ENCODE results near the gene NAA50.

Gene NAA50

DNA sequence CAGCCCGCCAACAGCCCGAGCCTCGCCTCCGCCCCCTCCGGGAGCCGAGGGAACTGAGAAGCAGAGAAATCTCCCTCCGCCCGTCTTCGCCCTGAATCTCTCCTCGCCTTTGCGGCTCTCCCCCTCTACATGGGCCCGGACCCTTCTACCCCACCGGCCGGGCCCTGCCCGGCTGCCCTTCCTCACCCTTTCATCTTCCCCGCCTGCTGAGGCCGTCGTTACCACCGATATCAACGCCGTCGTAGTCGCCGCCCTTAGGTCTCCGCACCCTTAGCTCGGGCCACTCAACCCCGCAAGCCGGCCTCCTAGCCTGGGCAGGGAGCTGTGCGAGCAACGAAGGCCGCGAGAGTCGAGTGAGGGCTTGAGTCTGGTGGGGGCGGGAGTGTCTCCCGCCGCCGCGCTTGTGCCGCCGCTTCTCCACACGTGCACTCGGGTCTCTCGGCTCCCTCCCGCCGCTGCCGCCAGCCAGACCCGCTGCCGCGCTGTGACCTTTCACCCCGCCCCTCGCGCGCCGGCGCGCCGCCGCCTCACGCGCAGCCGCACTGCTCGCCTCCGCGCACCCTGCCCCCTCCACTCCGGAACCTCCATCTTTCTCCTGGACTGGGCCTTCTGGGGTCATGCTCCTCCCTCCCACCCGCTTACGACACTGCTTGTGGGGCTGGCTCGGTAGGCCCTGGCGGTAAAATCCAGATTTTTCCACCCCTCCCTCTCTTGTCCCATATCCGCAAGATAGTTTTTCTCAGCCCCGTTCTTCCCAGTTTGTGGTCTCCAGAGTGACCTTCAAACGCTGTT lies at the start of gene NAA50:
TSS of gene NAA50 (minus strand) at position 494 of the 792 bp plus-strand sequence. CDS start at position 194, 300 bp downstream.
- peak; percentile 94 for DNase-seq

DNA sequence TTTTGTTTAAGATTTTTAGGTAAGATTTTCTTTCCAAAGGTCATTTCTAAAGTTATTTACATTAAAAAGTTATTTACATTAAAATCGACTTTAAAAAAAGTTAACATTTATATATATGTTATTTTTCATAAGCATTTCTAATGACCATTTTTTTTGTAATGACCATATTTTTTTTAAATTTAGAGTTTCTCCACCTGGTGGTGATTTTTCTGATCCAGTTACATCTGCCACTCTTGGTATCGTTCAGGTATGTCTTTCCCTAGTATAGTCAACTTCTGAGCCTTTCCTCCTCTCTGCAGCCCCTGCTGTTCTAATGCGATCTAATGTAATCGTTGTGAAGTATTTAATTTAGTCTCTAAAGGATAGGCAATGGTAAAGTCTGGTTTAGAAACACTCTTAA lies 49.6 kb upstream of the NAA50 start:
- DNase-seq: no peak

DNA sequence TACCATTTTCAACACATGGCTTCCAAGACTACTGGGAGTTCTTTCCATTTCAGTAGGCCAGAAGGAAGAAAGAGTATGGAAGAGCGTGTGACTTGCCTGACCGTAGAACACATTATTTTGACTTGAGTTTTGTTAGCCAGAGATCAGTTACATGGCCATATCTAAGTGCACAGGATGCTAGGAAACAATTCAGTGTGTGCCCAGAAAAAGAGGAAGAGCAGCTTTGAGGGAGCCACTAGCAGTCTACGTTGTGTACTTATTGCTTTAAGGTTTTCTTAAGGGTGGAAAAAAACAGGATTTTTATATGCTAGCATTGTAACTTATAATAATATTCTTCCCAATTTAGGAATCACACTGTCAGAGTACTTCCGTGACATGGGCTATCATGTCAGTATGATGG lies 48.5 kb upstream of the NAA50 start:
- DNase-seq: no peak

DNA sequence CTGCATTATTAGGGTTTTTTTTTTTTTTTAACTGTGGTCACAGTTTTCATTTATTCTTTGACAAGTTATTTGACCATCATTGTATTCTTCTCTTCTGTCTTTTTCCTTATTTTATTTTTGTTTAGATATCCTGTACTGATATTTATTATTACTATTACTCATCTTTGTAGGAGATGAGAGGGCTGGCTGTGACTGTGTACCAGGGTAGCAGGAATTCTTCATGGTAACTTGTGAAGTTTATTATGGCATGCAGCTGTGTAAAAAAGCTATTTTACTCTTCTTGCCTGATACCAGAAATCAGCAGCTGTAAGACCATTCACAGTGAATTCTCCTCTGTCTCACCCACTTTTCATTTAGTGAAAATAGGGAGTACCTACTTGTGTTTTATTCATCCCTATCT lies 45.3 kb upstream of the NAA50 start:
- DNase-seq: no peak

DNA sequence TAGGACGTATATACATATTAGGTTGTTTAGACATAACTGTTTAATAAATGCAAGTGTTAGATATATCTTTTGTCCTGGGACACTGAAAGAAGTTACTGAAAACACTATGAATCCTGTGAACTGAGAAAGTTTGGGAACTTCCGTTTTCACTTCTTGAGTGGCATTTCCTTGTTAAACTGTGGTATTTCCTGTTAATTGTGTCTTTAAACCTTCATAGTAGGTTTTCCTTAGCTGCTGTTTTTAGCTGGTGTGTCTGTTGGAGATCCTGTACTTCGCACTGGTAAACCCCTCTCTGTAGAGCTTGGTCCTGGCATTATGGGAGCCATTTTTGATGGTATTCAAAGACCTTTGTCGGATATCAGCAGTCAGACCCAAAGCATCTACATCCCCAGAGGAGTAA lies 37.9 kb upstream of the NAA50 start:
- no peak for DNase-seq

DNA sequence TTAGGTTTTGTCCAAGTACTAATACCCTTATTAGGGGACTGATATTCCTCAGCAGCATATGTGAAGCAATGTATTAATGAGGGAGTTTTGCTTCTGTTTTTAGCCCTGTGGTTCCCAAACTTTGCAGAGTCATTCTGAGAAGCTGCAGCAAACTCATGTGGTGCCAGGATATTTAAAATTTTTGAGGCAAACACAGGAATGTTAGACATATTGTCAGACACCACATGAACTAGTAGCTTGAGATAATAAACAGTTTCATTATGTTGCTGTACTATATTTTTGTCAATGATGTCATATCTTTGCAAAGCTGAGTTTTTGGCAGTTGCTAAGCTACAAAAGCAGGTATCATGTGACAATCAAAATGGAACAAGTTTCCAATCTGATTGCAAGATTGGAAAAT lies 37.4 kb upstream of the NAA50 start:
- DNase-seq: no peak

DNA sequence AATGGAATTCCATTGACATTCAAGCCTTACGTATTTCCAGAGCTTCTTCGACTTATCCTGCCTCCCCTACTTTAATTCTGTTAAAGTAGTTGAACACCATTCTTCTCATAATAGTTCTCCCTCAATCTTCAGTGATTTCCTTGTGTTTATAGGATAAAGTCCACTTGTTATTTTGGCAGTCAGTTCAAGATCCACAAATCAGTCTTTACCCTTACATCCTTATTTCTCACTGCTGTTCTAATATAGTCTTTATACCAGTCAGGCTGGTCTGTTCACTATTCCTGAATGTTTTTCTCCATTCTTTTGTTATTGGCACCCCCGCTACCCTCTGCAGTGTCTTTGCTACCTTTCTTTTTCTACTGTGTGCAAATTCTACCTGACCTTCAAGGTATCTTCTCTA lies 30.5 kb upstream of the NAA50 start:
- no peak for DNase-seq

DNA sequence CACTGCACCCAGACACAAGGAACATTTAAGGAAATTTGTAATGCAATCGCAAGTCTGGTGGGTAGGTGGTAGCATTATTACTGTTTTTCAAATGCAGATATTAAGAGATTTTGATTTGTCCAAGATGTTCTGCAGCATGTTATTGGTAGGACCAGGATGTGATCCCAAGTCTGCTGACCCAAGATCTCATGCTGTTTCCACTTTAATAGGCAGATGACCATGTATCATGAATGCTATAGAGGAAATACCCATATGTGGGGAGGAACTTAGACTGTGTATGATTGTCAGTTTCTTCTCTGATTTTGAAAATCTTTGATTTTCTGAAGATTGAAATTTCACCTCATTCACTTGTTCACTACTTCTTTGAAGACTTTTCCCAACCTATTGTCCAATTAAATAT lies 29.5 kb upstream of the NAA50 start:
- DNase-seq: no peak

DNA sequence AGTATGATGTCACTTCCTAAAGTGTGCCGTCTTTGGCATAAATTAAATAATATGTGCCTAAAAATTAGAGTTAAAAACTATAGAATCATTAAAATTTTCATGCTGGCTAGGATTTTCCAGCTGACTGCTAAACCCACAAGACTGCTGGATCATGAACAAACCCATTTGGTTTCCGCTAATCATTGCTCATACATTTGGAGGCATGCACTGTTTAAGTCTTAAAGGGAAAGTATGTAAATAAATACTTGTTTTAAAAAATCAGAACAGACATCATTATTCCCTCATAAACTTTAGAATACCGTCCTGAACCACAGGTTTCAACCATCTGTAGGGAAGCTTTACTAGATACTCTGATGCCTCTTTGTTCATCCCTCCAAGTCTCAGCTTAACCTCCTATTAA lies 27.3 kb upstream of the NAA50 start:
- DNase-seq: no peak

DNA sequence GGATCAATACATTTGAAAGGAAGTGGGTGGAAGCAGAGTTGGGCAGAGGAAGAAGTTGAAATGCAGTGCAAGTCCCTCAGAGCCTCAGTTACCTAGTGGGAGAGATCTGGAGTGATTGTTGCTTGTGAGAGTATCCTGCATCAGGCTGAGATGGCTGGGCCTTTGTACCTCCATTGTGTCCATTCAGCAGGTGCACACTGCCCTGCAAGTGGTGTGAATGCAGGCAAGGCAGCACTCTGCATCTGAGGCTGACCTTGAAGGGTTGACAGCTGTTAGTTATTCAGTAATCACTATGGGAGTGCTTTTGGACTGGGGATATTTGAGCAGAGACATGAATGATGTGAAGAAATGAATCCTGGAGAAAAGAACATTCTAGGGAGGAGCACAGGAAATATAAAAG lies 25.9 kb upstream of the NAA50 start:
- DNase-seq: no peak

DNA sequence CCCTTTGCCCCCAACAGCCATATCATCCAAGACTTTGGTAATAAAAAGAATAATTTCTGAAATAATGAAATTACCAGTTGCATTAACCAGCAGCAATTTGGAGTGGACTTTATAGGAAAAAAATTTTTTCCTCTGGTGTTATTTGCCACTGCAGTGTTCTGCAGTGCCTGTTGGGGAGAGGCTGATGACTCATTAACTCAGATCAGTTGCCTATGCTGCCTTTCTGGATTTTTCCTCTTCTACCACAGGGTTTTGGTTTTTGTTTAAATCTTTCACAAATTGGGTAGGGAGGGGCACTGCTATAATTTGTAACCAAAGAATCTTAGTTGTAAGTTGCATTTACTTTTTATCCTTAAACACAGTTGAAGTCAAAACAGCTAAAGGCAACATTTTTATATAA lies 23.5 kb upstream of the NAA50 start:
- DNase-seq: no peak

DNA sequence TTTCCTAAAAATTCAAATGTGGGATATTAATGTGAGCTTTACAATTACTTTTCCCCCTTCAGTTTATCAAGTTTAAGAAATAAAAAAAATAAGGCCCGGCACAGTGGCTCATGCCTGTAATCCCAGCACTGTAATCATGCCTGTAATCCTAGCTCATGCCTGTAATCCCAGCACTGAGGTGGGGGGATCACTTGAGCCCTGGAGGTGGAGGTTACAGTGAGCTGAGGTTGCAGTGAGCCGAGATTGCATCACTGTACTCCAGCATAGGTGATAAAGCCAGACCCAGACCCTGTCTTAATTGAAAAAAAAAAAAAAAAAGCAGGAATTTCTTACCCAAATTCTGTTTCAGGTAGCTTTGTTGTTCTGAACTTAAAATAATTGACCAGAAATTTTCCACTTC lies 18.6 kb upstream of the NAA50 start:
- no peak for DNase-seq

DNA sequence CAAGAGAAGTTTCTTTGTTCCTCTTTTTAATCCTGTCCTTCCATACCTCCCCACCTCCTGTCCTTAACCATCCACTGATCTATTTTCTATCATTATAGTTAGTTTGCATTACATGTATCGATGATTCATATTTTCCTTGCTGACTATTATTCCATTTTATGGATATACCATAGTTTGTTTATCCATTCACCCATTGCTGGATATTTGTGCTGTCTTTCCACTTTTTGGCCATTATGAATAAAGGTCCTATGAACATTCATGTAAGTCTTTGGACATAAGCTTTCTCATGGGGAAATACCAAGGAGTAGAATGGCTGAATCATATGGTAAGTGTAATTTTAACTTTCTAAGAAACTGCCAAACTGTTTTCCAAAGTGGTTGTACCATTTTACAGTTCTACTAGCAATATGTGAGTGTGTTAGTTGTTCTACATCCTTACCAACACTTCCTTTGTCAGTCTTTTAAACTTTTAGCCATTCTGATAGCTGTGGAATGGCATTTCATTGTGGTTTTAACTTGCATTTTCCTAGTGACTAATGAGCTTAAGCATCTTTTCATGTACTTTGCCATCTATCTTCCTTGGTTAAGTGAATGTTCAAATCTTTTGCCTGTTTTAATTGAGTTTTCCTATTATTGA lies 12.5 kb upstream of the NAA50 start:
- no peak for DNase-seq

DNA sequence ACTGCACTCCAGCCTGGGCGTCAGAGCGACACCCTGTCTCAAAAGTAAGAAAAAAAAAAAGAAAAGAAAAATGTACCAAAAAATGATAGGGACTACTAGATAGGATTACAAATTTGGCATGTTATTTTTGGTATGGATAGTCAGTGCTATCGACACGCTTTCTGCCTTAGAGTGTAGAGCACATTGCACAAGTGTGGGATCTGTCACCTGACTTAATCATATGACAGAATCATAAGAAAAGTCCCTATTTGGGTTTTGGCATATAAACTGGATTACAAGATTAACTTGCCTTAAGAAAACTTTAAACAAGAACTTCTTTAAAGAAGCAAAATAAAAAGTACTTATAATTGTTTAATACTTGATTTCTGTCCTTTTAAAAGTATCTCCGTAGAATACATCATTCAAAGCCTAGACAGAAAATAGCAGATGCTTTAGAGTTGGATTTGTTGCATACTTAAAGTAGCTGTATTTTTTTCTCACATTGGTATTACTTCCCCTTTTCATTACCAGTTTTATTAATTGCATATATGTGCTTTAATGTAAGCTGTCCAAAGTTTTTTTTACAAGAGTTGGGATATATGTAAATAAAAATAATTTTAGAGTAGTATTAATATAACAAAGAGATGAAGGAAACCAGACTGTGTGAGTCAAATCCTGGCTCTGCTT lies 8.6 kb upstream of the NAA50 start:
- DNase-seq: no peak

DNA sequence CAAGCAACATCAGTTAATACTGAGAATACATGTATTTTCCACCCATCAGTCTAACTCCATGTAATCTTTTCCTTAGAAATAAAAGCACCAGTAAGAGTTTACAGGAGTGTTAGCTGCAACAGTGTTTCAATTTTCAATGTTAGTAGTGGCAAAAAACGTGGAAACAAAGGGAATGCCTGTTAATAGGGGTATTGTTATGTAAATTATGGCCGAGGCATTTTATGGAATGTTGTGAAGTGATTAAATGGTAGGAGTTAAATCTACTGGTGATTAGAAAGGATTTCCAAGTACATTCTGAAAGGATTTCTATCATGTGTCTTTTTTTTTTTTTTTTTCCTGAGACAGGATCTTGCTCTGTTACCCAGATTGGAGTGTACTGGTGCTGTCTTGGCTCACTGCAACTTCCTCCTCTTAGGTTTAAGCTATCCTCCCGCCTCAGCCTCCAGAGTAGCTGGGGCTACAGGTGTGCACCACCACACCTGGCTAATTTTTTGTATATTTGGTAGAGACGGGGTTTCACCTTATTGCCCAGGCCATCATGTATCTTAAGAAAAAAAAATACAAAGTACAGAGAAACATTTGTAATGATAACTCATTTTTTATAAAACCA lies 7.4 kb upstream of the NAA50 start:
- DNase-seq: no peak

DNA sequence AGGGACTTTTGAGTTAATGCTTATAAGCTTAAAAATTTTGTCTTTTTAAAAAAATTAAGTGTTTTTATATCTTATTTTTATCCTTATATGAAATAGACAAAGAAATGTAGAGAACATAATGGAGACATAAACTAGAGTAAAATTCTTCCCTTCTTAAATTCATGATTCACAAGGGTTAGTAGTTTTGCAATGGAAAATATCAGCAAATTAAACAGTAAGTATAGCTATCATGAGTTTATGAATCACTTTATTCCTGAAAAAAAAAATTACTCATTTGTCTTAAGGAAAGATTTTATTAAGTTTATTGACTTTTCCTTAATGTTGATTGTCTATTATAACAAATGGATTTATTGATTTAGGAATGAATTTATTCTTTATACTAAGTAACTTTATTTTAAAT lies 5.1 kb upstream of the NAA50 start:
- no peak for DNase-seq

DNA sequence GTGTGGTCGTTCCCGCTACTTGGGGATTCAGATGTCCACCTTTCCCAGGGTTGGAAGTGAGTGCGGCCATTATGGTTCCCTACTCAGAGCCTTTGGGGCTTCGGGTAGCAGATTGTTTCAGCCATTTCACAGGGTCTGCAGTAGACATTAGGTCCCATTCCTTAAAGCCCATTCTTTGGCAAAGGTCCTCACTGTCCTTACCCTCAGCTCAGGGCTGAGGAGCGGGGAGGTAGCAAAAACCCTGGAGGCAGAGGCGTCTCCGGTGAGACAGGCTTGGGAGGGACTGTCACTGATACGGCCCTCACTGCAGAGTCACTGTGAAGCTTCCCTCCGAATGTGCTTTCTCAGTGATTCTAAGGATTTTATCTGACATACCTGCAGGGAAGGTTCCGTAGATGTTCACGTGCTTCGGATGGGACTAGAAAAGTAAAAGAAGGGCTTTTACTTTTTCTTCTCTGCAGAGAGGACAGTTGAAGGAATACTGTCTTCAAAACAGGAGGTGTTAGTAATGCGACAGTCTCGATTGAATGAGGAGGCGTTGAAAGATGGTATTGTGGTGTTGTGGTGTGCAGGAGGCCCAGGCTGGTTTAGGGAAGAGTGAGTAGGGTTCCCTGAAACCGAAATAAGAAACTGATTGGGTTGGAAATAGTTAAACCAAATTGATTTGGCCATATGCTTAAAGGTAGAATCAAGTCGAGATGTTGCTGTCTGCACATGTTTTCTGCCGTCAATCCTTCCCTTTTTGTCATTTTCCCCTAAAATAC lies 1.4 kb upstream of the NAA50 start:
- peak; percentile 40 for DNase-seq

DNA sequence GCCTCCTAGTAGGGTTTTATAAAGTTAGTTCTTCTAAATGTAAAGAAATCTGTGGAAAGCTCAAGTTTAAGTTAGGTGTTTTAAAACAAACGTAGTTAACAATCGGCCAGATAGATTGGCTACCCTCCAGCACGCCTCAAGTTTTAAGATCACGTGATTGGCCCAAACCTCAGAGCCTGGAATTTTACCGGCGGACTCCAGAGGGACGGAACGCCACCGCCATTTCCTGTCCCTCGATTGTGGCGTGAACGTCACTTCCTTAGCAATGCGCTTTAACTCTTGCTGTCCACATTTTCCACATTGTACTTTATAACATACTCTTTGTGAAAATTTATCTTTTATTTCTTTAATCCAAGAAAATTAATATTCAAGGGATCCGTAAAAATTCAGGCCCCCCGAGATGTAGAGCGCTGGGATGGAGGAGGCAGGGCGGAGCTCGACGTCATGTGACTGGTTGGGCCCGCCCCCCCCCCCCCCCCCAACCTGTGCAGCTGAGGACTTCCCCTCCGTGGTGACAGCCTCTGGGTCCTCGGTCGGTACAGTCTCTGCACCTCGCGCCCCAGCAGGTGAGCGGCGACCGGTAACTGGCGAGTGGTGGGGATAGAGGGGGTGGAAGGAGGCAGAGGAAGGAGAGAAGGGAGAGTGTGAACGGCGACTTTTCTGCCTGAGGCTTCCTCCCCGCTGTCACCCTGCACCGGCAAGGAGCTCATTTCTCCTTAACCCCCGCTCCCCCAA lies 666 bp upstream of the NAA50 start, which contains the start of gene ATP6V1A:
TSS of gene ATP6V1A (plus strand) at position 488 of the 735 bp plus-strand sequence. CDS start 31,719 bp downstream, outside the sequence.
- peak; percentile 82 for DNase-seq

DNA sequence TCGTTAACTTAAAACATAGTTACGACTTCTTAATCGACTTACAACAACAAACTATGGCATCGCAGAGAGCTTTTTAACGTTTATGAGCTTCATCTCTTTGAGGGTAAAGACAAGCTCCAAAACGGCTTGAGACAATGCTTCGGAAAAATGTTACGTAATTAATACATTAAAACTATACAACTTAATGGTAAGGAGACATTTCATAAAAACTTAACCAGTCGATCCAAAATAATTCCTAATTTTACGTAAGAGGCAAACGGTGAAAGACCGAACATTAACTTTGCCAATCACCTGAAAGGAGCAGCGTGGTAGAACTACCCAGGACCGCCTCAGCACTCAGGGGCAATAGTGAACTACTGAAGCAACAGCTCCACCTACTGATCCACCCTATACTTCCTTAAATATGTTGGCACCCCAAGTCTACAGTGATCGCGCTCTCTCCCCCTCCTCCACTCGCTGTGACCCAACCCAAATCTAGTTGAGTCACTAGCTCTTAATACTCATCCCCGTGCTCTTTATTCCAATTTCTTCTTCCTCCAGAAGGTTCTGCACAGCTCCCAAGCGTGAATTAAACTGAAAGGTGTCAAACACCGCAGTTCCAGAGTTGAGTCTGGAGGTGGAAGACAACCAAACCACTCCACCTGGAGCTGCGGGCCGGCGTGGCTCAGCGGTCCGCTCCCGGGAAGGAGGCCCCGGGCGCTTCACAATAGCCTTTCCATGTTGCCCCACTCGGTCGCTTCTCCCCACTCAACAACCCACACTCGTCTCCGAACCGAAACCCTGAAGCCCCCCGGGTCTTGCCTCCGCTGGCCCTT lies 901 bp downstream of the NAA50 start:
- DNase-seq: peak; percentile 81

DNA sequence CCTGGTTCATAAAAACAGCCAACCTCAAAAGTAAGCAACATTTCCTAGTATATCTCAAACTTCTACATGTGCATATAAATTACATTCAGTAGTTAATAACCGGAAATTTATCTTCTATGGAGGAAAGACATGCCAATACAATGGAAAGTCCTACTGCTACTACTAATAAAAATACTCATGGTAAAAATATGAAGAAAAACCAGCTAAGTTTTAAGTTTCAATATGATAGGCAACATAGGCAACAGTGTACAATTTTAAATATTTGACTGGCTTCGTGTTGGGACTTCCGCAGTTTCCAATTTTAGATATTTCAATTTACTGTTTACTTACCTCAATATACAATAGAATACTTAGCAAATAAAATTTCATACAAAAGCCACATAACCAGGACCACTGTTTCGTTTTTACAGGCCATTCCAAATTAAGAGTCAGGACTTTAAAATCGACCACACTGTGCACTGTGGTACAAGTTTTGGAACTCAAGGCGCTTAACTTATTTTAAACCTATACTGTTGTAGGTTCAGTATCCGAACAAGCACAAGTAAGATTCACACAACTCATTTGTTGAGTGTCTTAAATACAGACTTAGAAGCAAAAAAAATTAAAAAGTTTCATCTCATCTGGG lies 2.9 kb downstream of the NAA50 start:
- DNase-seq: no peak

DNA sequence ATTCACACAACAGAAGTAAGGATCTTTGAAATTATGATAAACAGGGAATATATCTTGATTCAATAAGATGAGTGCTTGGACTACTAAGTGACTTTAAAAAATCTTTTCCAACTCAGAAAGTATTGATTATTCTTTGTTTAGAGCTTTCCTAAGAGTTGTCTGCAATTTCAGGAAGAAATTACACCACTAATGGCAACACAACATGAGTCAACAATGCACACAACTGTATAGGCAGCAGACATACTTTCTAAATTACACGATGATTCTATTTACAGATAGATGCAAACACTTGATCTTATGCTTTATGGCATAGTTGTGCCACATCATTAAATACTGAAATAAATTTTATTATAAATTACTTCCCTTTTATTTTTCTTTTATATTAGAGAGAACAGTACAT lies 4.4 kb downstream of the NAA50 start:
- no peak for DNase-seq
